ENCODE results near the gene HPSE2. TPM values are rescaled to one million over a fixed set of nuclear protein-coding genes. Genes with fewer than 3 reads are reported as not detected.

The HPSE2 gene
- polyA plus RNA-seq, 2 of the 4 experiments (the other 2 are of a cell fraction) = not detected

- Histone ChIP-seq H3K4me3 (no peak overlapping the region), H3K27ac (no peak overlapping the region), H3K4me1 (no peaks in the 10 kb centered on the region), H3K4me2 (no peak overlapping the region), H3K9me3 (no peaks in the 10 kb centered on the region)
- POLR2A ChIA-PET = no interaction called here
- ATAC-seq (no peak), DNase-seq (ENCODE audit: low read depth in 1 of 2, low spot score in 1 of 2) (no peak), FAIRE-seq (no peak)
- WGBS (ENCODE audit: missing lambda C conversion rate) = 15% methylated on average over 2 of the region's 2 CpGs
- TF ChIP-seq, protein P1, sequence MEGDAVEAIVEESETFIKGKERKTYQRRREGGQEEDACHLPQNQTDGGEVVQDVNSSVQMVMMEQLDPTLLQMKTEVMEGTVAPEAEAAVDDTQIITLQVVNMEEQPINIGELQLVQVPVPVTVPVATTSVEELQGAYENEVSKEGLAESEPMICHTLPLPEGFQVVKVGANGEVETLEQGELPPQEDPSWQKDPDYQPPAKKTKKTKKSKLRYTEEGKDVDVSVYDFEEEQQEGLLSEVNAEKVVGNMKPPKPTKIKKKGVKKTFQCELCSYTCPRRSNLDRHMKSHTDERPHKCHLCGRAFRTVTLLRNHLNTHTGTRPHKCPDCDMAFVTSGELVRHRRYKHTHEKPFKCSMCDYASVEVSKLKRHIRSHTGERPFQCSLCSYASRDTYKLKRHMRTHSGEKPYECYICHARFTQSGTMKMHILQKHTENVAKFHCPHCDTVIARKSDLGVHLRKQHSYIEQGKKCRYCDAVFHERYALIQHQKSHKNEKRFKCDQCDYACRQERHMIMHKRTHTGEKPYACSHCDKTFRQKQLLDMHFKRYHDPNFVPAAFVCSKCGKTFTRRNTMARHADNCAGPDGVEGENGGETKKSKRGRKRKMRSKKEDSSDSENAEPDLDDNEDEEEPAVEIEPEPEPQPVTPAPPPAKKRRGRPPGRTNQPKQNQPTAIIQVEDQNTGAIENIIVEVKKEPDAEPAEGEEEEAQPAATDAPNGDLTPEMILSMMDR (IDR thresholded peaks at IDR 0.05) = no peak
- no peak for TF ChIP-seq MAFK (IDR thresholded peaks at IDR 0.05; ENCODE audit: partially characterized antibody)
- no peak for TF ChIP-seq TP53 (CRISPR knock-in tag; IDR thresholded peaks at IDR 0.05)
- TF ChIP-seq, protein P2, sequence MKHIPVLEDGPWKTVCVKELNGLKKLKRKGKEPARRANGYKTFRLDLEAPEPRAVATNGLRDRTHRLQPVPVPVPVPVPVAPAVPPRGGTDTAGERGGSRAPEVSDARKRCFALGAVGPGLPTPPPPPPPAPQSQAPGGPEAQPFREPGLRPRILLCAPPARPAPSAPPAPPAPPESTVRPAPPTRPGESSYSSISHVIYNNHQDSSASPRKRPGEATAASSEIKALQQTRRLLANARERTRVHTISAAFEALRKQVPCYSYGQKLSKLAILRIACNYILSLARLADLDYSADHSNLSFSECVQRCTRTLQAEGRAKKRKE (CRISPR knock-in tag; IDR thresholded peaks at IDR 0.05; ENCODE audit: low read depth) = no peak
- no peak for TF ChIP-seq FOSL2 (IDR thresholded peaks at IDR 0.05)
- no peak for TF ChIP-seq FOSL2 (CRISPR knock-in tag; IDR thresholded peaks at IDR 0.05)
- TF ChIP-seq ZNF302 (CRISPR knock-in tag; IDR thresholded peaks at IDR 0.05) = no peak
- no peak for TF ChIP-seq CEBPB (IDR thresholded peaks at IDR 0.05)
- no peak for TF ChIP-seq PHF8 (IDR thresholded peaks at IDR 0.05; ENCODE audit: borderline replicate concordance, low read depth)
- no peak for TF ChIP-seq EHMT2 (IDR thresholded peaks at IDR 0.05; ENCODE audit: low read depth)
- no peak for TF ChIP-seq POLR2AphosphoS2 (conservative IDR thresholded peaks at IDR 0.05; ENCODE audit: low read length)
- no peak for TF ChIP-seq HOXB13 (CRISPR knock-in tag; IDR thresholded peaks at IDR 0.05; ENCODE audit: low read depth)
- TF ChIP-seq, protein P3, sequence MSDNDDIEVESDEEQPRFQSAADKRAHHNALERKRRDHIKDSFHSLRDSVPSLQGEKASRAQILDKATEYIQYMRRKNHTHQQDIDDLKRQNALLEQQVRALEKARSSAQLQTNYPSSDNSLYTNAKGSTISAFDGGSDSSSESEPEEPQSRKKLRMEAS (IDR thresholded peaks at IDR 0.05) = no peak
- TF ChIP-seq HOXA7 (CRISPR knock-in tag; IDR thresholded peaks at IDR 0.05) = no peak
- no peak for TF ChIP-seq HEYL (CRISPR knock-in tag; IDR thresholded peaks at IDR 0.05)
- TF ChIP-seq MYC (IDR thresholded peaks at IDR 0.05; ENCODE audit: borderline replicate concordance, low read length) = no peak
- CTCF ChIA-PET = interaction anchor here (0.6 to 1.4 kb wide), 2 partner anchors 21 to 399 kb away, joined by 3 read pairs; no protein-coding TSS in a partner anchor
Measured at GRCh38 chr10:98642281-98642680, 593.4 kb downstream of the HPSE2 start.

DNA sequence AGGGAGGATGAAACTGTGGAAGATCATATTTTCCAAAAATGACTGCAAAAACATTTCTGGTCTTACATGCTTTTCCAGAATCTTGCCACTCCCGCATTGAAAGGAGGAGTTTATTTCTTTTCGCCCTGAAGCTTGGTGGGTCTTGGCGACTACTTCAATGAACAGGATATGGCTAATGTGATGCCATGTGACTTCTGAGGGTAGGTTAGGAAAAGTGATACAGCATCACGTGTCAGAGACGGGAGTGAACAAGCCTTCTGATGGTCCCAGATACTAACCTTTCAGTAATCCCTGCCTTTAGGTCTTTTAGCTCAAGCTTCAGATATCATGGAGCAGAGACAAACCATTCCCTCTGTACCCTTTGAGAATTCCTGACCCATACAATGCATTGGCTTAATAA is 596.7 kb downstream of the HPSE2 start:
- ChIA-PET CTCF (no interaction called here), POLR2A (no interaction called here)
- no peak for ATAC-seq
- FAIRE-seq = no peak
- Histone ChIP-seq H3K9me3 (no peaks in the 10 kb centered on the region), H3K4me3 (no peak overlapping the region), H3K4me2 (no peak overlapping the region), H3K4me1 (no peaks in the 10 kb centered on the region), H3K27ac (no peak overlapping the region)
- no peak for DNase-seq (ENCODE audit: low read depth in 1 of 2, low spot score in 1 of 2)
- 35% methylated on average over 5 of the region's 5 CpGs for WGBS (ENCODE audit: missing lambda C conversion rate)
- TF ChIP-seq RCOR1 (IDR thresholded peaks at IDR 0.05; ENCODE audit: low read depth, low read length) (no peak), EHF (CRISPR knock-in tag; IDR thresholded peaks at IDR 0.05) (no peak), CEBPB (IDR thresholded peaks at IDR 0.05) (no peak), HOXB13 (CRISPR knock-in tag; IDR thresholded peaks at IDR 0.05; ENCODE audit: low read depth) (no peak), ESRRA (IDR thresholded peaks at IDR 0.05; ENCODE audit: borderline replicate concordance, low read length) (no peak), FOSL2 (IDR thresholded peaks at IDR 0.05) (no peak), FOSL2 (CRISPR knock-in tag; IDR thresholded peaks at IDR 0.05) (no peak), NPAS2 (CRISPR knock-in tag; IDR thresholded peaks at IDR 0.05; ENCODE audit: borderline replicate concordance) (no peak), CHD4 (IDR thresholded peaks at IDR 0.05; ENCODE audit: borderline replicate concordance) (no peak), NR3C1 (IDR thresholded peaks at IDR 0.05) (no peak), RNF2 (IDR thresholded peaks at IDR 0.05; ENCODE audit: borderline replicate concordance, low read depth) (no peak), ZC3H11A (IDR thresholded peaks at IDR 0.05) (no peak), MYC (IDR thresholded peaks at IDR 0.05; ENCODE audit: borderline replicate concordance, low read length) (no peak), SREBF2 (IDR thresholded peaks at IDR 0.05) (no peak), ZNF302 (CRISPR knock-in tag; IDR thresholded peaks at IDR 0.05) (no peak), HOXA7 (CRISPR knock-in tag; IDR thresholded peaks at IDR 0.05) (no peak)
- TF ChIP-seq, protein P3 (IDR thresholded peaks at IDR 0.05) = no peak
- TF ChIP-seq, protein P4, sequence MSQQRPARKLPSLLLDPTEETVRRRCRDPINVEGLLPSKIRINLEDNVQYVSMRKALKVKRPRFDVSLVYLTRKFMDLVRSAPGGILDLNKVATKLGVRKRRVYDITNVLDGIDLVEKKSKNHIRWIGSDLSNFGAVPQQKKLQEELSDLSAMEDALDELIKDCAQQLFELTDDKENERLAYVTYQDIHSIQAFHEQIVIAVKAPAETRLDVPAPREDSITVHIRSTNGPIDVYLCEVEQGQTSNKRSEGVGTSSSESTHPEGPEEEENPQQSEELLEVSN (IDR thresholded peaks at IDR 0.05; ENCODE audit: borderline replicate concordance, low read depth) = no peak

Measured in A549 (cell line).